Measurements from ENCODE around the gene CENPT.

Gene CENPT

DNA sequence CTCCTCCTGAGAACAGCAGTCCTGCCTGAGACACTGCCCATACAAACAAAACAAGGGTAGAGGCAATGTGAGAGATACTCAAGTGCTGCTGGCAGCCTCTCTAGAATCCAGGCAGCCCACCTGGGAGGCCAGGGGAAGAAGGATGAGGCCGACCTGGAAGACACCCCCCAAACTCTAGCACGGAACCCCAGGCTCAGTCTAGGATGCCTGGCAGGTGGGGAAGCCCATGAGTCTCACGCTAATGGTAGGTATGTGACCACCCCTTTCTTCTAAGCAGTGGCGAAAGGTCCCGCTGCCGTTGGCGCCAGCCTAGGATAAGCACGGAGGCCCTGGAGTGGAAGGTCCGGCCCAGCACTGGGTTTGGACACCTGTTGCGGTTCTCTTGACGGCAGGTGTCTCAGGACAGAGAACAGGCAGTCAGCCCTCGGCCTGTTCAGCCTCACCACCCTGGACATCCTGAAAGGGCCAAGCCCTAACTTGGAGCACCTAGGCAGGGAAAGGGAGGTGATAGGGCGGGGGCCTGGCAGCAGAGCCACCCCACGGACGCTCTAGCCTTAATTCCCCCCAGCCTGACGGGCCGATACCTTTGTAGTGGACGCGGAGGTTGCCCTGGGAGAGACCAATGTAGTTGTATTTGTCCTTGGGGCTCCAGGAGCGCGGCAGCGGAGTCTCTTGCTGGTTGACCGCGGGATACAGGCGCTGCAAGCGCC is 41.6 kb downstream of the CENPT start:
- no peak for FAIRE-seq

- no peak for FAIRE-seq
These were observed 42.5 kb downstream of the CENPT start for GRCh38 chr16:67804853-67805542.

GRCh38 chr16:67803894-67804293 is 43.6 kb downstream of the CENPT start:
- FAIRE-seq: no peak

- FAIRE-seq: no peak
These were observed 45.6 kb downstream of the CENPT start for GRCh38 chr16:67801883-67802282.

DNA sequence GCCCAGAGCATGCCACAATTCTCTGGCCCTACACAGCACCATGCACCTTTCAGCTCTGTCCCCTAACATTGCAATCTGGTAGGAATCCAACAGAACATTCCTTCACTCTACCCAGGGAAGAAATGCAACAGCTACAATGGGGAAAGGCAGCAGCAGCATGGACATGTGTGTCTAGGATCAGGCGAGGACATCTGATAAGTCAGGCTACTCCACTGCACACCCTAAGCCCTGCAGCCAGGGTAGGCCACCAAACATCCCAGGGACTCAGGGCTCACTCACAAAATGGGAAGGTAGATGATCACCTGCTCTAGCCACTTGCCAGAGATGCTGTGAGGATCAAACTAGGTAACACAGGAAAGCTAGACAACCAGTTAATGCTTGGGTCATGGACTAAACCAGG is 46.3 kb downstream of the CENPT start:
- FAIRE-seq: no peak

DNA sequence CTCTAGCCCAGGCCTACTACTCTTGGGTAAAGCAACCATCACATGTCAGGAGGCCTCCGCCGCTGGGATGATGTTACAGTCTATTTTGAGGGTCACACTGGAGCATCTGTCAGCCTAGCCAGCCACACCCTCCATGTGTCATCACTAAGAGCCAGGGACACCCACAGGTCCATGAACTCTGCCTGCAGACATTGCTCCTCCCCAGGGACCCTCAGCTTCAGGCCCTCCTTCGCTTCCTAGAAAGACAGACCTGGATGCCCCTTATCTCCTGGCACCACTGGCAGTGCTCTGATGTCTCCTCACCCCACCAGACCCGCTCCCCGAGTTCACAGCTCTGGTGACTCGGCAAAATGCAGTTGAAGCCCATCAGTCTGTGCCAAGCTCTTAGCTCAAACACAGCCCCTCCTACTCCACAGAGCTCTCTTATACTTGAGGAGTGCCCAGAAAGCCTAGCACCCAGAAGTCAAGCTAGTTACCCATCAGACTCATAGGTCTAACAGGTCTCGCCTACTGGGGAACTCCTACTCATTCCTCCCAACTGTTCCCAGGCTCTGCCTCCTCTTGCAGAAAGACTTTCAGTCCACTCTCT is 47.1 kb downstream of the CENPT start:
- no peak for FAIRE-seq

- FAIRE-seq: no peak
These were observed 51.3 kb downstream of the CENPT start for GRCh38 chr16:67796099-67796718.

DNA sequence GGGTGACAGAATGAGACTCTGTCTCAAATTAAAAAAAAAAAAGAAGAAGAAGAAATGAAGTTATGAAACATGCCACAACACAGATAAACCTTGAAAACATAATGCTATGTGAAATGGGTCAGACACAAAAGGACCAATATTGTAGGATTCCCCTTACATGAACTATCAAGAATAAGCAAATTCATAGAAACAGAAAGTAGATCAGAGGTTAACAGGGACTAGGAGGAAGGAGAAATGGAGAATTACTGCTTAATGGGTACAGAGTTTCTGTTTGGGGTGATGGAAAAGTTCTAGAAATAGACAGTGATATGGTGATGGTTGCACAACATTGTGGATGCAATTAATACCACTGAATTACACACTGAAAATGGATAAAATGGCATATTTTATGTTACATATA is 57.4 kb downstream of the CENPT start:
- FAIRE-seq: no peak

DNA sequence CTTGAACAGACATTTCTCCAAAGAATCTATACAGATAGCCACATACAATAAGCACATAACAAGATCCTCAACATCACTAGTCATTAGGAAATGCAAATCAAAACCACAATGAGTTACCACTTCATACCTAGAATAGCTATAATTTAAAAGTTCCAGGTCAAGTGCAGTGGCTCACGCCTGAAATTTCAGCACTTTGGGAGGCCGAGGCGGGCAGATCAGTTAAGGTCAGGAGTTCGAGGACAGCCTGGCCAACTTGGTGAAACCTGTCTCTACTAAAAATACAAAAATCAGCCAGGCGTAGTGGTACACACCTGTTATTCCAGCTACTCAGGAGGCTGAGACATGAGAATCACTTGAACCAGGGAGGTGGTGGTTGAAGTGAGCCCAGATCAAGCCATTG is 61.0 kb downstream of the CENPT start:
- no peak for FAIRE-seq

GRCh38 chr16:67783353-67783725 is 64.2 kb downstream of the CENPT start:
- no peak for FAIRE-seq

- no peak for FAIRE-seq
These were observed 64.7 kb downstream of the CENPT start for GRCh38 chr16:67782567-67783352.

DNA sequence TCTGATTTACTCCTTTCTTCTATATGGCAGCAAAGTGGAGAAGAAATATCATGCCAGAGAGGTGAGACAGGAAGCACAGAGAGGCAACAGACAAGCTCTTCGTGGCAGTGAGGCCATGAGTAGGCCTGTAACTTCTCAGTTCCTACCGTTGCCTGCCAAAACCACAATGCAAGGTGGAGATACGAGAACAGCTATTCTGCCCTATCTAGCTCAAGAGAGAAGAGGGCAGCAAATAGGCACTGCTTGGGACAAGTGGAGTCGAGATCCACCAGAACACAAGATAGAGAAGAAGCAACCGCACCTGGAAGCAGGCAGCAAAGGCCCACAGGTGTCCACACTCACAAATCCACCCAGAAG is 66.0 kb downstream of the CENPT start:
- no peak for FAIRE-seq

DNA sequence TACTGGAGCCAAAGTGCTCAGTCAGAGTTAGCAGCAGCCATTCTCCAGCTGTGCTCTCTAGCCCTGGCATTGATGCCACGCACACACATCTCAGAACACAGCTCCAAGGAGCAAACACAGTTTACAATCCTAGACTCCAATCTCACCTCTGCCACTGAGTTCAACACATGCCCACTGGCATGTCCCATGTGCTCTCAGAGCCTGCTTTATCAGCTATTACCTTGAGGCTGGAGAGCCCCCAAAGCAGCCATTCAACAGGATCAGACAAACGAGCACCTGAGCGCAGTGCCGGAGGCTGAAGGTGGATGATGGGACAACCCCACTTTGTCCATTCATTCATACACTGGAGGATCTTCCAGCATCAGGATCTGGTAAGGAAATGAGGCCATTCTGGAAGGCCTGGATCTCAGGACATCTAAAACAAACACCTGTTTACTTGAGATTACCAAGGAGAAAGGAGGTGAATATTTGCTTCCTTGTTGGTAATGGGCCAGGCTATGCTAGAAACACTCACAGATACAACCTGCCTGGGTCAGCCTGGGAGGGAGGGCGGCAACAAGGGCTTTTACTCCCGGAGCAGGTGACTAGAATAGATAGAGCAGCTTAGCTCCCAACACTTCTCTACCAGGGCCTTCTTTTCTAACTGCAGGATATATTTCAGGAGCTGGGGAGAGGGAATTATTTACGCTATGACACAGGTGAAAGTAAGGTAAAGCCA is 66.5 kb downstream of the CENPT start:
- FAIRE-seq: no peak

DNA sequence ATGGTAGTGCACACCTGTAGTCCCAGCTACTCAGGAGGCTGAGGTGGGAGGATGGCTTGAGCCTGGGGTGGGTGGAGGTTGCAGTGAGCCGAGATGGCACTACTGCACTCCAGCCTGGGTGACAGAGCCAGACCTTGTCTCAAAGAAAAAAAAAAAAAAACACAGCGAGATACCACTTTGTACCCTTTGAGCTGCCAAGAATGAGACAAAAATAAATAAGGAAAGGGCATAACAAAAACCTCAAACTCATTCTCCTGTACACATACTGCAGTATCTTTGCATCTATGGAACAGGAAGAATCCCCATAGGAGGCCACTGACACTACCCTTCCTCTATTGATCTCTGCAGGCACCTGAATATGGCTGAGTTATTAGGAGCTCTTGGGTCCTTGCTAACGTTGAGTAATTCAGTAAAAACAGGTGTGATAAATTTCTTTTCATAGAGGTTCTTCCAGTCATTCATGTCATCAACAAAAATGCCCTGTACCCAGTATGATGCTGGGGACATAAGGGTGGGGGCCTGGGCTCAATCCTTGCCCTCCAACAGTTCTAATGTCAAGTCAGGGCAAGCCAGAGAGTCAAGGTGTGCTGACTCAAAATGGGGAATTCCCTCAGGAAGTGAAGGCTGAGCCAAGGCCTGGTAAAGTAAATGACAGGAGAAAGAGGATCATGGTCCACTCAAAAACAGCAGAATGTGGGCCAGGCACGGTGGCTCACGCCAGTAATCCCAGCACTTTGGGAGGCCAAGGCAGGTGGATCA is 68.1 kb downstream of the CENPT start:
- no peak for FAIRE-seq
